C4-2B (cell line): ENCODE measurements around the gene CEACAM8.

Source experiments
- H3K27ac ChIP-seq: fragments of 450-650 bp; 2 replicates; pipeline ENCODE4 v1.5.1; 2017
- CTCF ChIP-seq: fragments of 450-650 bp; conservative IDR thresholded peaks from 2 replicates; pipeline ENCODE4 v1.5.1; 2017; ENCODE audit warnings: mild to moderate bottlenecking
- ZFX ChIP-seq: fragments of 450-650 bp; IDR thresholded peaks from 2 replicates; pipeline ENCODE4 v1.6.1; 2017

Gene CEACAM8

GRCh38 chr19:42534391-42534790, 60.3 kb downstream of the CEACAM8 start:
- no peak overlapping the region for H3K27ac ChIP-seq
- TF ChIP-seq CTCF (no peak), ZFX (no peak)

GRCh38 chr19:42532891-42533290, 61.8 kb downstream of the CEACAM8 start:
- TF ChIP-seq CTCF = no peak
- no peak for TF ChIP-seq ZFX

GRCh38 chr19:42531313-42531712, 63.4 kb downstream of the CEACAM8 start:
- H3K27ac ChIP-seq = no peak overlapping the region
- no peak for TF ChIP-seq CTCF

More at GRCh38 chr19:42532891-42533290, 61.8 kb downstream of the CEACAM8 start:
- no peak overlapping the region for H3K27ac ChIP-seq
